HepG2 (cell line): ENCODE results near the gene PKMYT1. TPM values are rescaled to one million over a fixed set of nuclear protein-coding genes. Genes with fewer than 3 reads are reported as not detected.

Experiments
- ATAC-seq: fragments of 200-7000 bp; cut with Tn5 transposase; 3 replicates; pipeline ENCODE4 v1.9.1; 2020; ENCODE audit warnings: mild to moderate bottlenecking, moderate library complexity
- BruUV-seq: library from RNA; stranded (reverse); fragments of 400-500 nt; replicated peaks from 2 replicates; lab custom pipeline; 2021; lab: Mats Ljungman, UMichigan
- CTCF ChIA-PET: fragments of 300-600 bp; formaldehyde crosslinking; extraction: SDS; loops from one replicate; lab custom pipeline; 2021; ENCODE audit warnings: low total read pairs, inconsistent platforms, low intra/inter-chr PET ratio; lab: Yijun Ruan, JAX
- POLR2A ChIA-PET: fragments of 350-600 bp; sonication (Branson Sonifier 250); formaldehyde crosslinking; loops from one replicate; lab custom pipeline; 2020; ENCODE audit warnings: antibody characterized with exemption, inconsistent platforms; lab: Yijun Ruan, JAX
- DNase-seq: peaks from one replicate; pipeline ENCODE4 v3.0.0-alpha.2; 2015; ENCODE audit warnings: low spot score
- FAIRE-seq: peaks from 3 replicates; lab custom pipeline; 2011; peaks lifted over from hg19 to GRCh38; lab: Jason Lieb, UNC
- H2AFZ ChIP-seq: one replicate; pipeline ENCODE4 v1.6.1; 2011; ENCODE audit warnings: low read length, inconsistent platforms
- H3K27ac ChIP-seq: fragments of 300-600 bp; 3 replicates; pipeline ENCODE4 v1.8.0; 2011; ENCODE audit warnings: mixed run types, mild to moderate bottlenecking, mixed read lengths, low read length, inconsistent platforms; ENCODE audit not compliant: insufficient read depth; ENCODE audit errors: extremely low read length
- H3K27me3 ChIP-seq, 2 experiments: fragments of 200-600 bp in 1 of 2; 2 replicates in 1 of 2; 3 replicates in 1 of 2; pipeline versions ENCODE4 v1.6.0 to v1.8.0; 2011; ENCODE audit warnings: low read length in 2 of 2, mild to moderate bottlenecking in 2 of 2, moderate library complexity in 2 of 2, inconsistent platforms in 1 of 2; ENCODE audit not compliant: insufficient read depth in 2 of 2, control insufficient read depth in 1 of 2
- H3K36me3 ChIP-seq, 2 experiments: fragments of 200-600 bp in 1 of 2; replicated peaks in 1 of 2; 2 replicates in 1 of 2; 3 replicates in 1 of 2; pipeline versions ENCODE4 v1.5.1 to v1.8.0; 2011; ENCODE audit warnings: low read length in 2 of 2, inconsistent platforms in 1 of 2; ENCODE audit not compliant: insufficient read depth in 2 of 2, control insufficient read depth in 1 of 2
- H3K4me1 ChIP-seq: 2 replicates; pipeline ENCODE4 v1.5.1; 2012; ENCODE audit warnings: low read length, inconsistent platforms; ENCODE audit not compliant: insufficient read depth
- H3K4me2 ChIP-seq: 2 replicates; pipeline ENCODE4 v1.6.0; 2011; ENCODE audit warnings: low read depth, low read length, inconsistent platforms
- H3K4me3 ChIP-seq, 3 experiments: fragments of 200-600 bp in 1 of 3; sonication (generic), shearing (Covaris generic) in 1 of 3; replicated peaks in 1 of 3; 2 replicates each; pipeline ENCODE4 v1.5.1; 2011 to 2016; ENCODE audit warnings: low read length in 3 of 3, inconsistent platforms in 2 of 3, low read depth in 2 of 3, mild to moderate bottlenecking in 2 of 3, control low read depth in 1 of 3, mixed read lengths in 1 of 3; ENCODE audit not compliant: insufficient read depth in 1 of 3
- H3K79me2 ChIP-seq: one replicate; pipeline ENCODE4 v1.6.1; 2011; ENCODE audit warnings: low read length, inconsistent platforms; ENCODE audit not compliant: insufficient read depth
- H3K9ac ChIP-seq: 2 replicates; pipeline ENCODE4 v1.6.0; 2011; ENCODE audit warnings: mild to moderate bottlenecking, low read depth, low read length, inconsistent platforms; ENCODE audit not compliant: insufficient read depth
- H3K9me3 ChIP-seq: 2 replicates; pipeline ENCODE4 v1.5.1; 2012; ENCODE audit warnings: mild to moderate bottlenecking, low read length
- H4K20me1 ChIP-seq: 2 replicates; pipeline ENCODE4 v1.6.0; 2011; ENCODE audit warnings: inconsistent platforms, mild to moderate bottlenecking, low read length, moderate library complexity; ENCODE audit not compliant: insufficient read depth
- CHD2 ChIP-seq: IDR thresholded peaks from 2 replicates; pipeline ENCODE4 v1.6.1; 2011; ENCODE audit warnings: low read depth, low read length, improper control_type of control experiment
- HMG20A ChIP-seq: IDR thresholded peaks from 2 replicates; pipeline ENCODE4 v1.6.1; 2016; ENCODE audit warnings: borderline replicate concordance
- ZKSCAN5 ChIP-seq: sonication (generic); formaldehyde crosslinking; IDR thresholded peaks from 2 replicates; pipeline ENCODE4 v1.5.1; 2020; ENCODE audit warnings: mild to moderate bottlenecking, missing genetic modification reagents
- WGBS: methylation state at CpG from one replicate; pipeline ENCODE4 v1.1.6; 2017; ENCODE audit warnings: low lambda C conversion rate; 5-methylcytosine and 5-hydroxymethylcytosine counted together
- in situ Hi-C: cut with HindIII; loops from 2 replicates; pipeline ENCODE4 v1.10.0; 2017; ENCODE audit warnings: low pct_unique_long_range_greater_than_20kb; ENCODE audit not compliant: extremely low pct_ligation_motif_present
- intact Hi-C: fragments of 100-400 bp; cut with micrococcal nuclease; formaldehyde crosslinking; loops from one replicate; pipeline ENCODE4 v1.10.0; 2022; ENCODE audit not compliant: unreplicated experiment
- polyA plus RNA-seq, 8 experiments: library from polyadenylated mRNA; depleted of rRNA in 3 of 8; stranded (reverse) in 7 of 8; unstranded in 1 of 8; fragments of >200 nt; fragmentation: Illumina TruSeq in 4 of 8; extraction: Trizol in 4 of 8; gene quantifications; 2 replicates each; pipeline versions ENCODE4 v1.2.1 to v1.2.3, GENCODE V29; 2011 to 2016; ENCODE audit warnings: low read depth in 4 of 8, missing spikeins in 1 of 8, mixed read lengths in 1 of 8; ENCODE audit not compliant: insufficient read depth in 1 of 8
- total RNA-seq, 5 experiments: library from RNA; depleted of rRNA; stranded (reverse); fragments of >200 nt; fragmentation: Illumina TruSeq; extraction: Trizol; gene quantifications; 2 replicates each; pipeline ENCODE4 v1.2.3, GENCODE V29; 2016; ENCODE audit warnings: low read depth in 1 of 5
- TF ChIP-seq, protein P1 (sequence below): sonication (generic); formaldehyde crosslinking; IDR thresholded peaks from 2 replicates; pipeline ENCODE4 v1.5.1; 2020; ENCODE audit warnings: mild to moderate bottlenecking, missing genetic modification reagents, moderate library complexity
- TF ChIP-seq, protein P2 (sequence below): sonication (generic); formaldehyde crosslinking; IDR thresholded peaks from 2 replicates; pipeline ENCODE4 v1.4.0; 2020; ENCODE audit warnings: low read depth, missing genetic modification reagents

PKMYT1 gene
- total and polyA plus RNA-seq, 2 of the 13 experiments (the other 11 are each of a cell fraction or from before 2014, with no cell fraction given) = 7.0 to 27.8 TPM

DNA sequence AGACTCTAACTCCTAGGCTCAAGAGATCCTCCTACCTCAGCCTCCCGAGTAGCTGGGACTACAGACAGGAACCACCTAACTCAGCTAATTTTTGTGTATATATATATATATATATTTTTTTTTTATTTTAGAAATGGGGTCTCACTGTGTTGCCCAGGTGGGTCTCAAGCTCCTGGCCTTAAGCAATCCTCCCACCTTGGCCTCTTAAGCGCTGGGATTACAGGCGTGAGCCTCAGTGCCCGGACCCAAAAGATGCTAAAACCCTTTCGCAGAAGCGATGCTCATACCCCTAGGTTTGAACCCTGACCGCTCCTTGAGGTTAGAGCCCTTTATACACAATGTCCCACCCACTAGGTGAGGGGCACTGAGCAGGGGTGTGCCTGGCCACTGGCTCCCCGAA lies 30.3 kb upstream of the PKMYT1 start:
- H3K36me3 ChIP-seq = no peaks in the 10 kb centered on the region
- H3K27ac ChIP-seq = no peak overlapping the region
- peaks cover 99% of the 10 kb centered on the region for H3K4me1 ChIP-seq
- H3K27me3 ChIP-seq = peaks cover 7 to 22% of the 10 kb centered on the region in 2 experiments; a peak in 4 of 5 replicates
- ATAC-seq = no peak
- H3K79me2 ChIP-seq = no peaks in the 10 kb centered on the region
- 69% methylated on average over 7 of the region's 8 CpGs for WGBS
- POLR2A ChIA-PET = interaction anchor here (0.8 to 14.2 kb wide), 6 partner anchors 12 to 124 kb away, joined by 3 to 750 read pairs (median 4); partner anchors contain the start of genes CLDN6, HCFC1R1, THOC6 and TNFRSF12A
- H3K9ac ChIP-seq = no peak overlapping the region
- TF ChIP-seq HMG20A (CRISPR knock-in tag) = no peak
- TF ChIP-seq, protein P1, sequence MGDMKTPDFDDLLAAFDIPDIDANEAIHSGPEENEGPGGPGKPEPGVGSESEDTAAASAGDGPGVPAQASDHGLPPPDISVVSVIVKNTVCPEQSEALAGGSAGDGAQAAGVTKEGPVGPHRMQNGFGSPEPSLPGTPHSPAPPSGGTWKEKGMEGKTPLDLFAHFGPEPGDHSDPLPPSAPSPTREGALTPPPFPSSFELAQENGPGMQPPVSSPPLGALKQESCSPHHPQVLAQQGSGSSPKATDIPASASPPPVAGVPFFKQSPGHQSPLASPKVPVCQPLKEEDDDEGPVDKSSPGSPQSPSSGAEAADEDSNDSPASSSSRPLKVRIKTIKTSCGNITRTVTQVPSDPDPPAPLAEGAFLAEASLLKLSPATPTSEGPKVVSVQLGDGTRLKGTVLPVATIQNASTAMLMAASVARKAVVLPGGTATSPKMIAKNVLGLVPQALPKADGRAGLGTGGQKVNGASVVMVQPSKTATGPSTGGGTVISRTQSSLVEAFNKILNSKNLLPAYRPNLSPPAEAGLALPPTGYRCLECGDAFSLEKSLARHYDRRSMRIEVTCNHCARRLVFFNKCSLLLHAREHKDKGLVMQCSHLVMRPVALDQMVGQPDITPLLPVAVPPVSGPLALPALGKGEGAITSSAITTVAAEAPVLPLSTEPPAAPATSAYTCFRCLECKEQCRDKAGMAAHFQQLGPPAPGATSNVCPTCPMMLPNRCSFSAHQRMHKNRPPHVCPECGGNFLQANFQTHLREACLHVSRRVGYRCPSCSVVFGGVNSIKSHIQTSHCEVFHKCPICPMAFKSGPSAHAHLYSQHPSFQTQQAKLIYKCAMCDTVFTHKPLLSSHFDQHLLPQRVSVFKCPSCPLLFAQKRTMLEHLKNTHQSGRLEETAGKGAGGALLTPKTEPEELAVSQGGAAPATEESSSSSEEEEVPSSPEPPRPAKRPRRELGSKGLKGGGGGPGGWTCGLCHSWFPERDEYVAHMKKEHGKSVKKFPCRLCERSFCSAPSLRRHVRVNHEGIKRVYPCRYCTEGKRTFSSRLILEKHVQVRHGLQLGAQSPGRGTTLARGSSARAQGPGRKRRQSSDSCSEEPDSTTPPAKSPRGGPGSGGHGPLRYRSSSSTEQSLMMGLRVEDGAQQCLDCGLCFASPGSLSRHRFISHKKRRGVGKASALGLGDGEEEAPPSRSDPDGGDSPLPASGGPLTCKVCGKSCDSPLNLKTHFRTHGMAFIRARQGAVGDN (CRISPR knock-in tag) = no peak
- no peak for TF ChIP-seq ZKSCAN5
- TF ChIP-seq, protein P2, sequence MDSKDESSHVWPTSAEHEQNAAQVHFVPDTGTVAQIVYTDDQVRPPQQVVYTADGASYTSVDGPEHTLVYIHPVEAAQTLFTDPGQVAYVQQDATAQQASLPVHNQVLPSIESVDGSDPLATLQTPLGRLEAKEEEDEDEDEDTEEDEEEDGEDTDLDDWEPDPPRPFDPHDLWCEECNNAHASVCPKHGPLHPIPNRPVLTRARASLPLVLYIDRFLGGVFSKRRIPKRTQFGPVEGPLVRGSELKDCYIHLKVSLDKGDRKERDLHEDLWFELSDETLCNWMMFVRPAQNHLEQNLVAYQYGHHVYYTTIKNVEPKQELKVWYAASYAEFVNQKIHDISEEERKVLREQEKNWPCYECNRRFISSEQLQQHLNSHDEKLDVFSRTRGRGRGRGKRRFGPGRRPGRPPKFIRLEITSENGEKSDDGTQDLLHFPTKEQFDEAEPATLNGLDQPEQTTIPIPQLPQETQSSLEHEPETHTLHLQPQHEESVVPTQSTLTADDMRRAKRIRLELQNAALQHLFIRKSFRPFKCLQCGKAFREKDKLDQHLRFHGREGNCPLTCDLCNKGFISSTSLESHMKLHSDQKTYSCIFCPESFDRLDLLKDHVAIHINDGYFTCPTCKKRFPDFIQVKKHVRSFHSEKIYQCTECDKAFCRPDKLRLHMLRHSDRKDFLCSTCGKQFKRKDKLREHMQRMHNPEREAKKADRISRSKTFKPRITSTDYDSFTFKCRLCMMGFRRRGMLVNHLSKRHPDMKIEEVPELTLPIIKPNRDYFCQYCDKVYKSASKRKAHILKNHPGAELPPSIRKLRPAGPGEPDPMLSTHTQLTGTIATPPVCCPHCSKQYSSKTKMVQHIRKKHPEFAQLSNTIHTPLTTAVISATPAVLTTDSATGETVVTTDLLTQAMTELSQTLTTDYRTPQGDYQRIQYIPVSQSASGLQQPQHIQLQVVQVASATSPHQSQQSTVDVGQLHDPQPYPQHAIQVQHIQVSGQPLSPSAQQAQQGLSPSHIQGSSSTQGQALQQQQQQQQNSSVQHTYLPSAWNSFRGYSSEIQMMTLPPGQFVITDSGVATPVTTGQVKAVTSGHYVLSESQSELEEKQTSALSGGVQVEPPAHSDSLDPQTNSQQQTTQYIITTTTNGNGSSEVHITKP = no peak
- TF ChIP-seq CHD2 = no peak
- no peak overlapping the region for H2AFZ ChIP-seq
- no peak for DNase-seq
- peak overlapping the region; percentile 88 for H3K4me2 ChIP-seq
- H3K4me3 ChIP-seq = no peak overlapping the region
- BruUV-seq = no TSS peak
- H3K9me3 ChIP-seq = no peaks in the 10 kb centered on the region
- intact Hi-C loops (no loop called here), in situ Hi-C loops (no loop called here)
- CTCF ChIA-PET = no interaction called here
- no peak for FAIRE-seq
- no peaks in the 10 kb centered on the region for H4K20me1 ChIP-seq
